ENCODE data around the gene KRT32. TPM values are rescaled to one million over a fixed set of nuclear protein-coding genes. Genes with fewer than 3 reads are reported as not detected.

Gene KRT32
- total RNA-seq, 3 donors from 2014 or later, result 0.33 to 0.73 TPM; not detected in 1

- no peak overlapping the region for H3K4me3 ChIP-seq
- H3K36me3 ChIP-seq, result no peaks in the 10 kb centered on the region
- intact Hi-C loops (cut with DNase I; ENCODE audit: low total_unique reads), result no loop called here
- H3K27me3 ChIP-seq, result no peaks in the 10 kb centered on the region
- H3K4me1 ChIP-seq, result no peaks in the 10 kb centered on the region
- no peak for DNase-seq (ENCODE audit: low spot score in 2 of 2)
- H3K27ac ChIP-seq, result no peak overlapping the region
- peaks cover under 1 to 3% of the 10 kb centered on the region in 2 donors for H3K9me3 ChIP-seq
- TF ChIP-seq CTCF (IDR thresholded peaks at IDR 0.05) (no peak), POLR2AphosphoS5 (IDR thresholded peaks at IDR 0.05) (no peak), POLR2A (IDR thresholded peaks at IDR 0.05) (no peak)
These were observed 10.0 kb upstream of the KRT32 start for GRCh38 chr17:41476866-41477815.

GRCh38 chr17:41475421-41475820 lies 8.2 kb upstream of the KRT32 start:
- Histone ChIP-seq H3K4me1 (no peaks in the 10 kb centered on the region), H3K4me3 (no peak overlapping the region), H3K36me3 (no peaks in the 10 kb centered on the region), H3K9me3 (peaks cover 5 to 7% of the 10 kb centered on the region in 2 donors), H3K27me3 (no peaks in the 10 kb centered on the region), H3K27ac (no peak overlapping the region)
- no peak for DNase-seq (ENCODE audit: low spot score in 2 of 2)
- no peak for TF ChIP-seq CTCF (IDR thresholded peaks at IDR 0.05)
- intact Hi-C loops (cut with DNase I; ENCODE audit: low total_unique reads), result no loop called here

- no peak for DNase-seq (ENCODE audit: low spot score in 2 of 2)
- Histone ChIP-seq H3K27ac (no peak overlapping the region), H3K36me3 (no peaks in the 10 kb centered on the region), H3K4me1 (no peaks in the 10 kb centered on the region), H3K27me3 (no peaks in the 10 kb centered on the region), H3K9me3 (peaks cover 5 to 7% of the 10 kb centered on the region in 2 donors), H3K4me3 (no peak overlapping the region)
- no peak for TF ChIP-seq POLR2A (IDR thresholded peaks at IDR 0.05)
- TF ChIP-seq CTCF (IDR thresholded peaks at IDR 0.05), result no peak
- intact Hi-C loops (cut with DNase I; ENCODE audit: low total_unique reads), result no loop called here
These were observed 7.7 kb upstream of the KRT32 start for GRCh38 chr17:41474863-41475262.

GRCh38 chr17:41468346-41468745 lies 1.2 kb upstream of the KRT32 start:
- Histone ChIP-seq H3K27ac (peak overlapping the region in 1 of 2 donors; percentile 58), H3K4me3 (no peak overlapping the region), H3K36me3 (no peaks in the 10 kb centered on the region), H3K27me3 (no peaks in the 10 kb centered on the region), H3K4me1 (no peaks in the 10 kb centered on the region), H3K9me3 (peaks cover 5 to 7% of the 10 kb centered on the region in 2 donors)
- TF ChIP-seq CTCF (IDR thresholded peaks at IDR 0.05) (no peak), POLR2AphosphoS5 (IDR thresholded peaks at IDR 0.05) (no peak), POLR2A (IDR thresholded peaks at IDR 0.05) (no peak)
- intact Hi-C loops (cut with DNase I; ENCODE audit: low total_unique reads), result no loop called here
- DNase-seq (ENCODE audit: low spot score in 2 of 2), result no peak

GRCh38 chr17:41467561-41467960 lies 375 bp upstream of the KRT32 start:
- peak overlapping the region; percentile 52 to 58 for H3K27ac ChIP-seq
- H3K36me3 ChIP-seq, result no peaks in the 10 kb centered on the region
- no peak overlapping the region for H3K4me3 ChIP-seq
- intact Hi-C loops (cut with DNase I; ENCODE audit: low total_unique reads), result no loop called here
- peaks cover 5 to 7% of the 10 kb centered on the region in 2 donors for H3K9me3 ChIP-seq
- TF ChIP-seq POLR2AphosphoS5 (IDR thresholded peaks at IDR 0.05), result no peak
- TF ChIP-seq CTCF (IDR thresholded peaks at IDR 0.05), result no peak
- H3K27me3 ChIP-seq, result no peaks in the 10 kb centered on the region
- DNase-seq (ENCODE audit: low spot score in 2 of 2), result peak in 1 of 2 donors; percentile 57
- no peaks in the 10 kb centered on the region for H3K4me1 ChIP-seq
